Neuronal stem cell (in vitro differentiated cells): ENCODE results near the gene VPS13D.

Experiments used
- DNase-seq: peaks from one replicate; pipeline ENCODE4 v3.0.0-alpha.2; 2013; ENCODE audit warnings: low spot score
- H2AFZ ChIP-seq: one replicate; pipeline ENCODE4 v1.6.1; 2013; ENCODE audit warnings: mild to moderate bottlenecking, low read length, inconsistent platforms
- H2AK5ac ChIP-seq: 2 replicates; pipeline ENCODE4 v1.6.1; 2013; ENCODE audit warnings: low read depth, mild to moderate bottlenecking, inconsistent platforms, low read length, moderate library complexity, mixed read lengths
- H2BK120ac ChIP-seq: 2 replicates; pipeline ENCODE4 v1.6.1; 2013; ENCODE audit warnings: low read depth, mild to moderate bottlenecking, inconsistent platforms, low read length, moderate library complexity, mixed read lengths
- H2BK12ac ChIP-seq: one replicate; pipeline ENCODE4 v1.6.1; 2013; ENCODE audit warnings: low read length, inconsistent platforms
- H2BK15ac ChIP-seq: 2 replicates; pipeline ENCODE4 v1.6.1; 2013; ENCODE audit warnings: mild to moderate bottlenecking, low read length, inconsistent platforms, mixed read lengths
- H2BK5ac ChIP-seq: one replicate; pipeline ENCODE4 v1.6.1; 2013; ENCODE audit warnings: inconsistent platforms, mild to moderate bottlenecking, low read length, moderate library complexity
- H3K14ac ChIP-seq: one replicate; pipeline ENCODE4 v1.6.1; 2013; ENCODE audit warnings: low read length, inconsistent platforms
- H3K18ac ChIP-seq: 2 replicates; pipeline ENCODE4 v1.6.1; 2013; ENCODE audit warnings: low read length, inconsistent platforms
- H3K23ac ChIP-seq: 2 replicates; pipeline ENCODE4 v1.6.1; 2013; ENCODE audit warnings: low read depth, mild to moderate bottlenecking, mixed read lengths, low read length, inconsistent platforms; ENCODE audit not compliant: poor library complexity
- H3K27ac ChIP-seq: replicated peaks from 3 replicates; pipeline ENCODE4 v1.5.1; 2013; ENCODE audit warnings: low read length, inconsistent platforms
- H3K27me3 ChIP-seq, 3 experiments: 2 replicates each; pipeline ENCODE4 v1.6.1; 2013; ENCODE audit warnings: low read length in 3 of 3, mild to moderate bottlenecking in 2 of 3, inconsistent platforms in 1 of 3, low read depth in 1 of 3, mixed read lengths in 1 of 3, moderate library complexity in 1 of 3; ENCODE audit not compliant: control insufficient read depth in 3 of 3, insufficient read depth in 3 of 3
- H3K36me3 ChIP-seq, 2 donors: replicated peaks in 1 of 2; 2 replicates each; pipeline ENCODE4 v1.6.1; 2013; ENCODE audit warnings: low read length in 2 of 2; ENCODE audit not compliant: control insufficient read depth in 2 of 2, insufficient read depth in 2 of 2
- H3K4ac ChIP-seq: 2 replicates; pipeline ENCODE4 v1.6.1; 2013; ENCODE audit warnings: inconsistent platforms, mild to moderate bottlenecking, low read length, moderate library complexity
- H3K4me1 ChIP-seq, 2 donors: 1 replicate in 1 of 2; 2 replicates in 1 of 2; pipeline ENCODE4 v1.6.1; 2013; ENCODE audit warnings: low read length in 2 of 2, low read depth in 1 of 2; ENCODE audit not compliant: control insufficient read depth in 2 of 2, insufficient read depth in 1 of 2
- H3K4me2 ChIP-seq: one replicate; pipeline ENCODE4 v1.6.1; 2013; ENCODE audit warnings: mild to moderate bottlenecking, low read length, inconsistent platforms; ENCODE audit not compliant: insufficient read depth, poor library complexity, severe bottlenecking
- H3K4me3 ChIP-seq, 2 donors: 2 replicates each; pipeline ENCODE4 v1.5.1; 2013; ENCODE audit warnings: low read length in 2 of 2, mild to moderate bottlenecking in 2 of 2, inconsistent platforms in 1 of 2, moderate library complexity in 1 of 2
- H3K79me1 ChIP-seq: one replicate; pipeline ENCODE4 v1.6.1; 2013; ENCODE audit warnings: low read depth, mild to moderate bottlenecking, inconsistent platforms, low read length, moderate library complexity
- H3K9ac ChIP-seq: one replicate; pipeline ENCODE4 v1.6.1; 2013; ENCODE audit warnings: mild to moderate bottlenecking, low read depth, low read length, inconsistent platforms; ENCODE audit not compliant: poor library complexity
- H3K9me3 ChIP-seq, 2 donors: replicated peaks in 1 of 2; 2 replicates each; pipeline versions ENCODE3 to v1.6.1; 2013; ENCODE audit warnings: low read length in 2 of 2, mild to moderate bottlenecking in 2 of 2, inconsistent platforms in 1 of 2, low read depth in 1 of 2, mixed read lengths in 1 of 2, moderate library complexity in 1 of 2; ENCODE audit not compliant: control insufficient read depth in 2 of 2, insufficient read depth in 1 of 2
- H4K8ac ChIP-seq: one replicate; pipeline ENCODE4 v1.6.1; 2013; ENCODE audit warnings: low read depth, mild to moderate bottlenecking, inconsistent platforms, low read length, moderate library complexity
- H4K91ac ChIP-seq: one replicate; pipeline ENCODE4 v1.6.1; 2013; ENCODE audit warnings: low read length, low read depth, mild to moderate bottlenecking, inconsistent platforms; ENCODE audit not compliant: poor library complexity
- WGBS, 2 donors: extraction: QIAGEN DNeasy Blood & Tissue Kit; methylation state at CpG; one replicate each; pipeline ENCODE4 v1.1.7; 2013; ENCODE audit warnings: missing lambda C conversion rate in 2 of 2, mixed read lengths in 1 of 2; ENCODE audit not compliant: insufficient read length in 2 of 2, insufficient replicate concordance in 1 of 2; ENCODE audit errors: extremely low coverage in 2 of 2; 5-methylcytosine and 5-hydroxymethylcytosine counted together

The VPS13D gene

DNA sequence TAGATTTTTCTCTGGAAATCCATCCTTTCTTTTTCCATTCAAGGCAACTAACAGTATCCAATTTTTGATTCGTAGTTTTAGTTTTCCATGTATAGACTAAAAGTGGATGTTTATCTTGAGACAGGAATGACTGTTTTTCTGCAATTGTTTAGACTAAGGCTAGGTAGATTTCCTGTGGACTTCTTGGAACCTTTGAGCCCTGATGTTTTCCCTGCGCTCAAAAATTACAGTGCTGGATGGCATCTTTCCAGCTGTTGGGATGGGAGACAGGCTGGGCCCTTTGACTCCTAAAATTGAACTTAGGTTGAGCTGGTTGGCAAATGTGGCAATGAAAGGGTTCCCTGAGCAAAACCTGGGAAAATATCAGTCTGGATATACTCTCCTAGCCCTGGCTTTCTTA, 207.8 kb downstream of the VPS13D start:
- Histone ChIP-seq H3K9ac (no peak overlapping the region), H2AK5ac (no peak overlapping the region), H2AFZ (no peak overlapping the region), H3K27me3 (no peaks in the 10 kb centered on the region), H3K18ac (no peak overlapping the region), H3K14ac (no peak overlapping the region), H3K9me3 (peaks cover 4 to 6% of the 10 kb centered on the region in 2 donors), H3K36me3 (no peaks in the 10 kb centered on the region), H3K4me2 (no peak overlapping the region), H3K4me1 (peaks cover 16 to 18% of the 10 kb centered on the region in 2 donors), H4K8ac (no peak overlapping the region), H3K23ac (no peak overlapping the region), H4K91ac (no peak overlapping the region), H3K4me3 (no peak overlapping the region), H2BK12ac (no peak overlapping the region), H2BK15ac (no peak overlapping the region), H3K79me1 (peaks cover 2% of the 10 kb centered on the region), H3K27ac (no peak overlapping the region), H3K4ac (no peak overlapping the region), H2BK5ac (no peak overlapping the region), H2BK120ac (no peak overlapping the region)
- no peak for DNase-seq
- WGBS, 2 donors: no CpG with 5 or more reads among the region's 2 CpGs

DNA sequence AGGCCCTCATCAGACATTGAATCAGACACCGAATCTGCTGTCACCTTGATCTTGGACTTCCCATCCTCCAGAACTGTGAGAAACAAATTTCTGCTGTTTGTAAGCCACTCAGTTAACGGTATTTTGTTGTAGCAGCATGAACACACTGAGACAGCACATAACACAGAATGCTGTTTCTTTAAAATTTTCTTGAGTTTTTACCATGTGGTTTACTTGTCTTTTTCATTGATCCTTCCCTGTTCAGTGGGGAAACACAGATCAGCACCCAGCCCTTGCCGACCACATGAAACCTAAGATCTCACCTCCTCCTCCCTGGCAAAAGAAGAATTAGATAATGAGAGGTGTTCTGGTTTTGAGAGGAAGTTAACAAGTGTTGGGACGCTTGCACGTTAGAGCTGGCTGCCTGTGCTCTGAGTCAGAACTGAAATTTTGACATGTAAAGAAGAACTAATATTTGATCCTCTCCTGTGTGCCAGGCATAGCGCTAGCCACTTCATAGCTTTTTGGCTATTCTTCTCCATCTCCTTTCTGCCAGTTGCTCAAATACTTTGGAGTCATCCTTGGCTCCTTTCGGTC, 208.6 kb downstream of the VPS13D start:
- peaks cover 4 to 6% of the 10 kb centered on the region in 2 donors for H3K9me3 ChIP-seq

DNA sequence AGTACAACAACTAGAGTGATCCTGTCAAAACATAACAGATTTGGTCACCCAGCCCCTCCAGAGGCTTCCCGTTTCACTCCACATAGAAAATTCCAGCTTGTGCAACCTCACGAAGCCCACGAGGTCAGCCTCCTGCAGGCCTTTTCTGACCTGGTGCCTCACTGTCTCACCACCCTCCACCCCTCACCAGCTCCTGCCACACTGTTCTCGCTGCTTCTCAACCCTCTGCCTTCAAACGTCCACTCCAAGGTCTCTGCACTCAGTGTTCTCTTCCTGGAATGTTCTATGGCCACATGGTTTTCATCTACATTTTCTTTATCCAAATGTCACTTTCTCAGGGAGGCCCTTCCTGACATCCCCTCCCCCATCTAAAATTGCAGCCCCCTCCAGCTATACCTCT, 209.2 kb downstream of the VPS13D start:
- no peak overlapping the region for H2BK120ac ChIP-seq

More for the DNA sequence above, 208.6 kb downstream of the VPS13D start:
- Histone ChIP-seq H3K14ac (no peak overlapping the region), H2BK12ac (no peak overlapping the region), H3K27ac (no peak overlapping the region), H4K8ac (no peak overlapping the region), H3K4ac (no peak overlapping the region), H2AFZ (no peak overlapping the region), H3K4me2 (no peak overlapping the region), H3K18ac (no peak overlapping the region), H2BK120ac (no peak overlapping the region), H2BK5ac (no peak overlapping the region), H4K91ac (no peak overlapping the region), H3K27me3 (no peaks in the 10 kb centered on the region), H2BK15ac (no peak overlapping the region), H3K79me1 (no peaks in the 10 kb centered on the region), H3K36me3 (no peaks in the 10 kb centered on the region), H3K9ac (no peak overlapping the region), H3K4me3 (no peak overlapping the region), H3K23ac (no peak overlapping the region), H3K4me1 (peaks cover 12 to 15% of the 10 kb centered on the region in 2 donors), H2AK5ac (no peak overlapping the region)
- WGBS, 2 donors: no CpG with 5 or more reads among the region's 7 CpGs
- DNase-seq: no peak

DNA sequence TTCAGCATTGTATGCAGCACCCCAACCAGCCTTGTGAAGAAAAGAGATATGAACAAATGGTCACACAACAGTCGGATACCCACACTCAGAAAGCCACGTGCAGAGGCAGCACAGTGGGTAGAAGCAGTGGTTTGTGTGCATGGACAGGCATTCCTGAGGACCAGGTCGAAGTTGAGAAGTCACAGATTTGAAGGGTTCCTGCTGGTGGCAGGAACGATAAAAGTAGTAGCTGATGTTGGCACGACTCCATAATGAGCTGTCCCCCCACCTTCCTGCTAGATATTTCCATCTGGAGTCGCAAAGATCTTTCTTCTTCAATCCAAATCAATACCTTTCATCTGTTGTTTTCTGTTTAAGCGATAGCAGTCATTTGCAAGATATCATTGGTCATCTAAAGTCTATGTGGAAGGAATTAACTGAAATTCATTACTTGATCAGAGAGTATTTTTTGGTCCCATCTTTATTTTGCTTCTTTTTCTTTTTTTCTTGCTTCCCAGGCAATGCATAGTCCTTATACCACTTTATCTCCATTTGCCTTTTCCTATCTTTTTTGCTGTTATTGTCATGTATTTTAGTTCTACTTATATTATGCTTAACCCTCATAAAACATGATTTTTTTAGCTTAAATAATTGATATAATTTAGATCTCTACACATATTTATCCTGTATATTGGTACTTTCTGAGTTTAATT, 211.7 kb downstream of the VPS13D start:
- H3K23ac ChIP-seq: no peak overlapping the region
- H4K8ac ChIP-seq: no peak overlapping the region
- H3K79me1 ChIP-seq: no peaks in the 10 kb centered on the region
- H3K27ac ChIP-seq: no peak overlapping the region
- H3K18ac ChIP-seq: peak overlapping the region; percentile 82
- no CpG with 5 or more reads among the region's 7 CpGs for WGBS, 2 donors
- H3K4me1 ChIP-seq: peaks cover 0 to 5% of the 10 kb centered on the region in 2 donors
- H2BK120ac ChIP-seq: no peak overlapping the region
- H3K9ac ChIP-seq: peak overlapping the region; percentile 56
- no peak overlapping the region for H3K4ac ChIP-seq
- peak overlapping the region; percentile 77 for H3K14ac ChIP-seq
- no peak overlapping the region for H2BK15ac ChIP-seq
- no peak overlapping the region for H3K4me3 ChIP-seq
- H2BK12ac ChIP-seq: peak overlapping the region; percentile 30
- no peak overlapping the region for H2BK5ac ChIP-seq
- no peak for DNase-seq
- H2AFZ ChIP-seq: no peak overlapping the region
- no peak overlapping the region for H4K91ac ChIP-seq
- H3K27me3 ChIP-seq: no peaks in the 10 kb centered on the region
- peaks cover 4 to 6% of the 10 kb centered on the region in 2 donors for H3K9me3 ChIP-seq
- H3K4me2 ChIP-seq: no peak overlapping the region
- H3K36me3 ChIP-seq: no peaks in the 10 kb centered on the region
- no peak overlapping the region for H2AK5ac ChIP-seq

More for the DNA sequence above, 209.2 kb downstream of the VPS13D start:
- H3K23ac ChIP-seq: no peak overlapping the region
- H3K18ac ChIP-seq: no peak overlapping the region
- no peaks in the 10 kb centered on the region for H3K36me3 ChIP-seq
- H3K79me1 ChIP-seq: no peaks in the 10 kb centered on the region
- H3K14ac ChIP-seq: no peak overlapping the region
- peak overlapping the region; percentile 50 for H2AK5ac ChIP-seq
- H2BK15ac ChIP-seq: no peak overlapping the region
- WGBS, 2 donors: no CpG with 5 or more reads among the region's 5 CpGs
- no peak overlapping the region for H2BK12ac ChIP-seq
- no peak for DNase-seq
- no peak overlapping the region for H2AFZ ChIP-seq
- H4K8ac ChIP-seq: no peak overlapping the region
- no peak overlapping the region for H4K91ac ChIP-seq
- H2BK5ac ChIP-seq: no peak overlapping the region
- H3K4me1 ChIP-seq: peaks cover 6 to 13% of the 10 kb centered on the region in 2 donors
- H3K9ac ChIP-seq: no peak overlapping the region
- H3K9me3 ChIP-seq: peaks cover 4 to 6% of the 10 kb centered on the region in 2 donors
- no peak overlapping the region for H3K4me2 ChIP-seq
- no peaks in the 10 kb centered on the region for H3K27me3 ChIP-seq
- no peak overlapping the region for H3K27ac ChIP-seq
- no peak overlapping the region for H3K4ac ChIP-seq
- no peak overlapping the region for H3K4me3 ChIP-seq
